Measurements from ENCODE around the gene STX5. TPM values are rescaled to one million over a fixed set of nuclear protein-coding genes. Genes with fewer than 3 reads are reported as not detected.

The STX5 gene
- total RNA-seq, 2 experiments from 2014 or later: 24.6 to 29.2 TPM

GRCh38 chr11:62854013-62854824 lies 22.4 kb upstream of the STX5 start:
- peaks cover 3% of the 10 kb centered on the region for H3K27me3 Mint-ChIP-seq
- peaks cover 46% of the 10 kb centered on the region for H3K4me1 Mint-ChIP-seq (ENCODE audit: low read depth)
- intact Hi-C loops (cut with micrococcal nuclease): no loop called here
- ChIA-PET CTCF (interaction anchor here (1.3 to 6.0 kb wide), 4 partner anchors 13 to 67 kb away, joined by 3 to 56 read pairs (median 18); partner anchors contain the start of genes SLC3A2 and TMEM179B), POLR2A (interaction anchor here (0.6 to 9.9 kb wide), 20 partner anchors 11 to 263 kb away, joined by 3 to 443 read pairs (median 16); partner anchors contain the start of genes C11orf98, CSKMT, HNRNPUL2 and LBHD1)
- H3K9me3 Mint-ChIP-seq: no peaks in the 10 kb centered on the region
- peaks cover 57% of the 10 kb centered on the region for H3K36me3 Mint-ChIP-seq
- no peak for DNase-seq
- peak overlapping the region; percentile 95 for H3K4me3 Mint-ChIP-seq
- peak overlapping the region; percentile 94 for H3K27ac Mint-ChIP-seq

- ChIA-PET POLR2A (interaction anchor here (1.0 to 9.9 kb wide), 14 partner anchors 11 to 262 kb away, joined by 3 to 443 read pairs (median 31); partner anchors contain the start of genes C11orf98, CSKMT, HNRNPUL2 and LBHD1), CTCF (interaction anchor here (1.3 to 6.0 kb wide), 4 partner anchors 12 to 66 kb away, joined by 3 to 56 read pairs (median 18); partner anchors contain the start of genes SLC3A2 and TMEM179B)
- intact Hi-C loops (cut with micrococcal nuclease): no loop called here
- no peaks in the 10 kb centered on the region for H3K9me3 Mint-ChIP-seq
- H3K27me3 Mint-ChIP-seq: peaks cover 3% of the 10 kb centered on the region
- H3K4me3 Mint-ChIP-seq: peak overlapping the region; percentile 95
- H3K27ac Mint-ChIP-seq: peak overlapping the region; percentile 94
- H3K4me1 Mint-ChIP-seq (ENCODE audit: low read depth): peaks cover 42% of the 10 kb centered on the region
- peak; percentile 49 for DNase-seq
- H3K36me3 Mint-ChIP-seq: peaks cover 57% of the 10 kb centered on the region
These were observed 21.6 kb upstream of the STX5 start for GRCh38 chr11:62853279-62853965.

DNA sequence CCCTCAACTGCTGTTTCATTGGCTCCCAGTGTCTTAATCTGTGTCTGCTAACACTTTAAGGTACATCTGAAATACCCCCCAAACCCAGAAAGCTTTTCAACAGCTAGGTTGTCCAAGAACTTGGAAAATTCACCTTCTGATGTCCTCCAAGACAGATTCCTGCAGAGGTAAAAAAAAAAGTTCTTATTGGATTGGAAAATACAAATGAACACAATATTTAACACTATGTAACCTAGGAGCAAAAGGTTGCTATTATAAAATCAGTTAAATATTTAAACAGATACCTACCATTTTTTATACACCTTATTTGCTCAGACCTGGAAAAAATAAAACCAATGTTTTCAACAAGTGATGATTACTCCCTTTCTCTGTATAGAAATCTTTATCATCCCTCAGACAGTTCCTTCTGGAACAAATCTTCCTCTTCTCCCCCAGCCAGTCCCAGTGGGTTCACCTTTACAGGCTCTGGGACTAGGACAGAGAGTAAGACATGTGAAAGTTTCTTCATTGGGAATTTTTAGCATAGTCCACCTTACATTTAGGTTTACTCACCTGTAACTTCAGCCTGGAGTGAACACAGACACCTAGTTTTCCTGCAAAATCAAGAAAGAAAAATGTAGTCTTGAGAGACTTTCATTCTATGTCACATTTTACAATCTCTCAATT lies 20.8 kb upstream of the STX5 start:
- H3K9me3 Mint-ChIP-seq: no peaks in the 10 kb centered on the region
- no peak for DNase-seq
- intact Hi-C loops (cut with micrococcal nuclease): no loop called here
- ChIA-PET CTCF (interaction anchor here (0.8 to 6.0 kb wide), 3 partner anchors 9 to 66 kb away, joined by 3 to 56 read pairs (median 10); partner anchors contain the start of genes SLC3A2 and TMEM179B), POLR2A (interaction anchor here (0.6 to 9.9 kb wide), 7 partner anchors 11 to 208 kb away, joined by 3 to 443 read pairs (median 11); partner anchors contain the start of genes C11orf98, CSKMT, LBHD1 and SLC3A2)
- H3K27me3 Mint-ChIP-seq: peaks cover 3% of the 10 kb centered on the region
- peaks cover 35% of the 10 kb centered on the region for H3K4me1 Mint-ChIP-seq (ENCODE audit: low read depth)
- H3K36me3 Mint-ChIP-seq: peaks cover 50% of the 10 kb centered on the region
- H3K4me3 Mint-ChIP-seq: peak overlapping the region; percentile 95
- peak overlapping the region; percentile 94 for H3K27ac Mint-ChIP-seq

DNA sequence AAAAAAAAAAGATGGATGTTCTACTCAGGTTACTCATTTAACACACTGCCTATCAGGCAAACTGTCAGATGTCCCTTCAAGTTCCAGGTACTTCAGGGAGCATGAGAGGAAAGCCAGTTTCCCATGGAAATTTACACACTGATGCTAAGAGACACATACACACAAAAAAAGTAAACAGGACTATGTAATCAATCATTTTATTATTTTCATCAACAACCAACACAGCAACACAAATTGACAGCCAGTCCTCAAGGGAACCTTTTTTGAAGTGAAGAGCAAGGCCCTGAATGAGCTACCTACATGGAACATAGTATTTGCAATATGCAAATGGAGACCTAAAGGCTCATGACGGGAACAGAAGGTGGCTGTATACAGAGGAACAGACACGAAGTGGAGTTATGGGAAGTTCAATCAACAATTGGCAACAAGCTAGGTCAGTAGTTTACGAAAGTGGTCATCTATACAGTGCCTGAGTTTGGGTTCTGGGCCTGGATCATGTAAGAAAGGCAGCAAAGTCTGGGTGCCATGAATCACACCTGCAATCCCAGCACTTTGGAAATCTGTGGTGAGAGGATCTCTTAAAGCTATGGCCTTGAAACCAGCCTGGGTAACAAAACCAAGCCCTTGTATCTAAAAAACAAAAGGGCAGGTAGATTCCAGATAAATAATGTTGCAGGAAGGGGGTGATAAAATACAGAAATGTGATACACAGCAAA lies 20.1 kb upstream of the STX5 start:
- Mint-ChIP-seq H3K9me3 (no peaks in the 10 kb centered on the region), H3K4me1 (ENCODE audit: low read depth) (peaks cover 28% of the 10 kb centered on the region), H3K4me3 (peak overlapping the region; percentile 95), H3K27me3 (peaks cover 3% of the 10 kb centered on the region), H3K36me3 (peaks cover 45% of the 10 kb centered on the region), H3K27ac (peak overlapping the region; percentile 94)
- ChIA-PET CTCF (interaction anchor here (0.8 to 3.1 kb wide), 4 partner anchors 10 to 65 kb away, joined by 3 to 14 read pairs (median 4); partner anchors contain the start of genes SLC3A2 and TMEM179B), POLR2A (interaction anchor here (0.6 to 9.9 kb wide), 10 partner anchors 10 to 207 kb away, joined by 3 to 443 read pairs (median 3); partner anchors contain the start of genes LBHD1, SLC3A2, STX5 and TEX54)
- DNase-seq: no peak
- intact Hi-C loops (cut with micrococcal nuclease): no loop called here

DNA sequence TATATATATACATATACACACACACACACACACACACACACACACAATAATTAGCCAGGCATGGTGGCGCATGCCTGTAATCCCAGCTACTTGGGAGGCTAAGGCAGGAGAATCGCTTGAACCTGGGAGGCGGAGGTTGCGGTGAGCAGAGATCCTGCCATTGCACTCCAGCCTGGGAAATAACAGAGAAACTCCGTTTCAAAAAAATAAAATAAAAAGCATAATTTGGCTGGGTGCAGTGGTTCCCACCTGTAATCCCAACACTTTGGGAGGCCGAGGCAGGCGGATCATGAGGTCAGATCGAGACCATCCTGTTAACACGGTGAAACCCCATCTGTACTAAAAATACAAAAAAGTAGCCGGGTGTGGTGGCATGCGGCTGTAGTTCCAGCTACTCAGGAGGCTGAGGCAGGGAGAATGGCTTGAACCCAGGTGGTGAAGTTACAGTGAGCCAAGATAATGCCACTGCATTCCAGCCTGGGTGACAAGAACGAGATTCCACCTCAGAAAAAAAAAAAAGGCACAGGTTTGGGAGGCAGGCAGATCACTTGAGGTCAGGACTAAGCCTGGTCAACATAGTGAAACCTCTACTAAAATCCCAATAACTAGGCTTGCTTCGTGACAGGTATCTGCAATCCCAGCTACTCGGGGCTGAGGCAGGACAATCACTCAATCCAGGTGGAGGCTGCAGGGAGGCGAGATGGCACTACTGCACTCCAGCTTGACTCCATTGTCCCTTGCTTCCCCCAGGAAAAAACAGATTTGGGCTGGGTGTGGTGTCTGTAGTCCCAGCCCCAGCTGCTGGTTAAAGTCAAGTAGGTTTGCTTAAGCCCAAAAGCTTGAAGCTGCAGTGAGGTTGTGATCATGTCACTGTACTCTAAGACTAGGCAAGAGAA lies 19.3 kb upstream of the STX5 start:
- DNase-seq: no peak
- Mint-ChIP-seq H3K27me3 (peaks cover 3% of the 10 kb centered on the region), H3K9me3 (no peaks in the 10 kb centered on the region), H3K4me3 (peak overlapping the region; percentile 95), H3K4me1 (ENCODE audit: low read depth) (peaks cover 27% of the 10 kb centered on the region), H3K27ac (peak overlapping the region; percentile 94), H3K36me3 (peaks cover 45% of the 10 kb centered on the region)
- ChIA-PET CTCF (interaction anchor here (0.8 to 3.1 kb wide), 4 partner anchors 10 to 64 kb away, joined by 3 to 14 read pairs (median 4); partner anchors contain the start of genes SLC3A2 and TMEM179B), POLR2A (interaction anchor here (0.6 to 9.9 kb wide), 11 partner anchors 9 to 181 kb away, joined by 3 to 443 read pairs (median 3); partner anchors contain the start of genes LBHD1, SLC3A2, STX5 and TEX54)
- intact Hi-C loops (cut with micrococcal nuclease): no loop called here

DNA sequence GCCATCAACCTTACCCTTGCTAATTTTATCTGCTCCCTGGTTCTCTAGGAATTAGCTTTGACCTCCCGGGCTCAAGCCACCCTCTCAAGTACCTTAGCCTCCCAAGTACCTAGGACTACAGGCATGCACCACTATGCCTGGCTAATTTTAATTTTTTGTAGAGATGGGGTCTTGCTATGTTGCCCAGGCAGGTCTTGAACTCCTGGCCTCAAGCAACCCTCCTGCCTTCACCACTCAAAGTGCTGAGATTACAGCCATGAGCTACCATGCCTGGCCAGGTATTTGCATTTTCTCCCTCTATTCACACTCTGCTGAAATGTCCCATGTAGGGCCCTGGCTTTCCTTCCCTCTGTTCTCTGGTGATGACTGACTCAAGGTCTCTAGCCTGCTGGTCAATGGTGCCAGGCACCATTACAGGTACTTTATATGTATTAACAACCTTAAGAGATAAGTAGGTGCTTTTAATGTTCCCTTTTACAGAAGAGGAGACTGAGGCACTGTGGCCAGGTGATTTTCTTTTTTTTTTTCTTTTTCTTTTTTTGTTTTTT lies 16.0 kb upstream of the STX5 start:
- Mint-ChIP-seq H3K27me3 (no peaks in the 10 kb centered on the region), H3K9me3 (no peaks in the 10 kb centered on the region), H3K4me1 (ENCODE audit: low read depth) (peaks cover 14% of the 10 kb centered on the region), H3K4me3 (no peak overlapping the region), H3K27ac (no peak overlapping the region), H3K36me3 (peaks cover 13% of the 10 kb centered on the region)
- DNase-seq: no peak
- ChIA-PET POLR2A (interaction anchor here (0.5 to 1.0 kb wide), 4 partner anchors 8 to 249 kb away, joined by 3 read pairs; no protein-coding TSS in a partner anchor), CTCF (interaction anchor here (1.0 kb wide), 1 partner anchor 62 kb away, joined by 3 read pairs; no protein-coding TSS in a partner anchor)
- intact Hi-C loops (cut with micrococcal nuclease): no loop called here

DNA sequence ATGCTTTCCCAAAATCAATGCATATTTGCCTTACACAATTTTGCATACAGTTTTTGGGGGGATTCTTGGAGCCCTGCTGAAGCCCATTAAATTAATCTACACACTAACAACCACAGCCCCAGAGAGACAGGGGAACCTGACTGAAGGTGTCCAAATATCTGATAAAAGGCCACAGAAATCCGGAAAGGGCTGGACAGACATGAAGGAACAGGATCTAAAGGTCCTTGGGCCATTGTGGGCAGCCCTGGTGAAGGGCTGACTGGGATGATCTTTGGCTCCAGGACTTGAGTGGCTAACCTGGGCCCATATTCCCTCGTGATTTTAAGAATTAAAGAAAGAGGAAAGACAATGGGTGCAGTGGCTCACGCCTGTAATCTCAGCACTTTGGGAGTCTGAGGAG lies 14.3 kb upstream of the STX5 start:
- intact Hi-C loops (cut with micrococcal nuclease): no loop called here
- Mint-ChIP-seq H3K27me3 (no peaks in the 10 kb centered on the region), H3K36me3 (no peaks in the 10 kb centered on the region), H3K4me1 (ENCODE audit: low read depth) (peaks cover 3% of the 10 kb centered on the region), H3K27ac (no peak overlapping the region), H3K4me3 (no peak overlapping the region), H3K9me3 (no peaks in the 10 kb centered on the region)
- POLR2A ChIA-PET: no interaction called here
- no peak for DNase-seq
- CTCF ChIA-PET: no interaction called here

DNA sequence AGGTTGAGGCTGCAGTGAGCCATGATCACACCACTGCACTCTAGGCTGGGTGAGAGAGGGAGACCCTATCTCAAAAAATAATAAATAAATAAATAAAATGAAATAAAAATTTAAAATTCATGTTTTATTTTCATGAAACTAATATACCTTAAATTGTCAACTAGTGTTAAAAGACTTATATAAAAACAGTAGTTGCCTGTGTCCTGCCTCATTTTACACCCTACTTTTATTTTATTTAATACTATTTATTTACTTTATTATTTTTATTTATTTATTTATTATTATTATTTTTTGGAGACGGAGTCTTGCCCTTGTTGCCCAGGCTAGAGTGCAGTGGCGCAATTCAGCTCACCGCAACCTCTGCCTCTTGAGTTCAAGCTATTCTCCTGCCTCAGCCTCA lies 12.3 kb upstream of the STX5 start:
- DNase-seq: no peak
- Mint-ChIP-seq H3K36me3 (peaks cover 4% of the 10 kb centered on the region), H3K27ac (no peak overlapping the region), H3K27me3 (no peaks in the 10 kb centered on the region), H3K4me3 (no peak overlapping the region), H3K9me3 (no peaks in the 10 kb centered on the region), H3K4me1 (ENCODE audit: low read depth) (peaks cover 8% of the 10 kb centered on the region)
- POLR2A ChIA-PET: interaction anchor here (0.6 to 7.0 kb wide), 2 partner anchors 9 to 71 kb away, joined by 4 to 443 read pairs; no protein-coding TSS in a partner anchor
- CTCF ChIA-PET: interaction anchor here (0.6 kb wide), 1 partner anchor 111 kb away, joined by 3 read pairs; no protein-coding TSS in a partner anchor
- intact Hi-C loops (cut with micrococcal nuclease): loop anchor here (5.0 kb wide), 2 partner anchors 232 to 287 kb away; partner anchors contain the start of genes EML3 and ROM1

DNA sequence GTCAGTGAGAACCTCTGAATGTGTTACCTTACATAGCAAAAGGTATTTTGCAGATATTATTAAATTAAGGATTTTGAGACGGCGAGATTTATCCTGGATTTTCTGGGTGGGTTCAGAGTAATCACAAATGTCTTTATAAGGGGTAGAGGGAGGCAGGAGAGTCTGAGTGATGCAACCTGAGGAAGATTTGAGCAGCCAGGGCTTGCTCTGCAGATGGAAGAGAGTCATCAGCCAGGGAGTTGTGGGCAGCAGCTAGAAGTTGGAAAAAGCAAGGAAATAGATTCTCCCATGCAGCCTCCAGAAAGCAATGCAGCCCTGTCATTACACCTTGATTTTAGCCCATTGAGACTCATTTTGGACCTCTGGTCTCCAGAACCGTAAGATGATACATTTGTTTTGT lies 11.6 kb upstream of the STX5 start:
- no peaks in the 10 kb centered on the region for H3K27me3 Mint-ChIP-seq
- H3K9me3 Mint-ChIP-seq: no peaks in the 10 kb centered on the region
- intact Hi-C loops (cut with micrococcal nuclease): loop anchor here (5.0 kb wide), 2 partner anchors 231 to 286 kb away; partner anchors contain the start of genes EML3 and ROM1
- no peak for DNase-seq
- ChIA-PET CTCF (no interaction called here), POLR2A (interaction anchor here (0.6 to 7.0 kb wide), 4 partner anchors 10 to 71 kb away, joined by 3 to 443 read pairs (median 6); partner anchors contain the start of genes NXF1 and TMEM179B)
- H3K4me1 Mint-ChIP-seq (ENCODE audit: low read depth): peaks cover 12% of the 10 kb centered on the region
- H3K36me3 Mint-ChIP-seq: peaks cover 7% of the 10 kb centered on the region
- H3K4me3 Mint-ChIP-seq: peak overlapping the region; percentile 39
- no peak overlapping the region for H3K27ac Mint-ChIP-seq
